Subcutaneous adipose tissue (tissue), 4 donors: ENCODE results near the gene ADAM8. TPM values are rescaled to one million over a fixed set of nuclear protein-coding genes. Genes with fewer than 3 reads are reported as not detected.

Source experiments
- CTCF ChIP-seq: fragments of 450-650 bp; IDR thresholded peaks from one replicate; pipeline ENCODE4 v1.5.1; 2016; ENCODE audit warnings: low read depth, mild to moderate bottlenecking, control low read depth, antibody characterized with exemption, moderate library complexity
- total RNA-seq, 4 donors: library from RNA; depleted of rRNA; stranded (reverse); fragments of >200 nt; gene quantifications; one replicate each; pipeline ENCODE4 v1.1.0, GENCODE V29; 2016

The ADAM8 gene
- total RNA-seq, 4 donors from 2014 or later, result 0.65 to 27.9 (median 3.3) TPM

GRCh38 chr10:133316732-133317131 is 40.1 kb upstream of the ADAM8 start:
- no peak for TF ChIP-seq CTCF

- TF ChIP-seq CTCF, result no peak
Observed at GRCh38 chr10:133316266-133316665, 39.6 kb upstream of the ADAM8 start.

DNA sequence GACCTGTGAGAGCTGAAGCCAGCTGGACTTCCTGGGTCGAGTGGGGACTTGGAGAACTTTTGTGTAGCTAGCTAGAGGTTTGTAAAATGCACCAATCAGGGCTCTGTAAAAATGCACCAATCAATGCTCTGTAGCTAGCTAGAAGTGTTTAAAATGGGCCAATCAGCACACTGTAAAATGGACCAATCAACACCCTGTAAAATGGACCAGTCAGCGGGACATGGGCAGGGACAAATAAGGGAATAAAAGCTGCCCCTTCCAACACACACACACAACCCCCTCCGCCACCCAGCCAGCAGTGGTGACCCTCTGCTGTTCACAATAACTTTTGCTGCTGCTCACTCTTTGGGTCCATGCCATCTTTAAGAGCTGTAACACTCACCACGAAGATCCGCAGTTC is 39.2 kb upstream of the ADAM8 start:
- TF ChIP-seq CTCF, result no peak

DNA sequence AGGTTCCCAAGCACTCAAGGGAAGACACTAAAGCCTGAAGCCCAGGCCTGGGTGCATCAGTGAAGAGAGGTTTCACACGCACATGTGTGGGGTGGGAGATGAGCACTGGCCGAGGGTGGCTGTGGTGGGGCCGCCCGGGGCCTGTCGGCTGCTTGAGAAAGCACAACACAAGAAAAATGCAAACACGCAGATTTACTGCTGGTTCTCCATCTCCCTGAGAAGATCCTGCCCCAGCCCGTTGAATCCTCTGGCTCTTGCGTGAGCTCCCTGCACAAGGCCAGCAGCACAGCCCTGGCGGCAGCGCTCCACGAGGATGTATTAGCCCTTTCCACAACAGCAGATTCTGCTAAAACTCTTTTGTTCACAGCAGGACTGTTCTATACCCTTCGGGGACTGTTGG is 38.2 kb upstream of the ADAM8 start:
- no peak for TF ChIP-seq CTCF

GRCh38 chr10:133313192-133313591 is 36.5 kb upstream of the ADAM8 start:
- no peak for TF ChIP-seq CTCF

DNA sequence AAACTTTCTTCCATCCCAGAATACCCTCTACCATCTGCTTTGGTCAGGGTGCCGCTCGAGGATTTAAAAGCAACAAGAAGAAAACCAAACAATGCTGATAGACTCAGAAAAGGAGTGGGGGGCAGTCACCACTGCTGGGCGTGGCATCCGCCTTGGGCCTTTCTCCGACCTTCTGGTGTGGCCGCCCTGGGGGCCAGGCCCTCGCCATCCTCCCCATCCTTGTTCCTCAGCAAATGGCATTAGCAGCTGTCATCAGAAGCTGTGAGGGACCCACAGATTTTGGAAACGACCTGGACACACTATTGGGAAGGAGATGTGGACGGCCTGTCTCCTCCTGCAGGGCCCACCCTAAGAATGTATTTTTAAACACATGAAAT is 36.1 kb upstream of the ADAM8 start:
- TF ChIP-seq CTCF, result no peak

DNA sequence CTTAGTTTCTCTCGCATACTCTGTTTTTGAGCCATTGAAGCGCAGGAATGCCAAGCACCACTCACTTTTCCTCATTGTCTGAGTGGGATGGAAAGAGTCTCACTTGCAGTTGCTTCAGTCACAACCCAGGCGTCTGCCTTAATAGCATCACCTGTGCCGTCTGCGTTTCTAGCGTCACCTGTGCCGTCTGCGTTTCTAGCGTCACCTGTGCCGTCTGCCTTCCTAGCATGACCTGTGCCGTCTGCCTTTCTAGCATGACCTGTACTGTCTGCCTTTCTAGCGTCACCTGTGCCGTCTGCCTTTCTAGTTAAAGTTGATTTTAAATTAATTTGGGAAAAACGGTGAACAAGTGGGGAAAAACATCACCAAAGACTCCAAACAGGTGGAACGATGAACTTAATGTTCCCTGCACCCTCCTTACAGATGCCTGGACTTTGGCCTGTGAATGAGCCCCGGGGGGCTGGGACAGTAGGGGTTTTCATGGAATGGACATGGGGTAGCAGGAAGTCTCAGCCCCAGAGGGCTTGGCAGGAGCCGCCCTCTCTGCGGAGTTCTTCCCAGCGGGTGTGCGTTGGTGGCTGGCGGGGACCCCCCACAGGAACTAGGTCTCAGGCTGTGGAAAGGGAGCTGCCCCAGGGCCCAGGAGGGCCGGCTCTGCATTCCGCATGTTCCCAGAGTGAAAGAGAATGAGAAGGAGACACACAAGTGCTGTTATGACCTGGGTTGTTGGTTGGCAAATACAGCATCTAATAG is 35.5 kb upstream of the ADAM8 start:
- TF ChIP-seq CTCF, result no peak
